GM19043 (cell line): ENCODE measurements around the gene ACSF2.

Source experiments
- ATAC-seq: cut with Tn5 transposase; IDR thresholded peaks from one replicate; pipeline ENCODE4 v1.9.1; 2021; ENCODE audit warnings: low read depth; ENCODE audit not compliant: unreplicated experiment

ACSF2 gene

DNA sequence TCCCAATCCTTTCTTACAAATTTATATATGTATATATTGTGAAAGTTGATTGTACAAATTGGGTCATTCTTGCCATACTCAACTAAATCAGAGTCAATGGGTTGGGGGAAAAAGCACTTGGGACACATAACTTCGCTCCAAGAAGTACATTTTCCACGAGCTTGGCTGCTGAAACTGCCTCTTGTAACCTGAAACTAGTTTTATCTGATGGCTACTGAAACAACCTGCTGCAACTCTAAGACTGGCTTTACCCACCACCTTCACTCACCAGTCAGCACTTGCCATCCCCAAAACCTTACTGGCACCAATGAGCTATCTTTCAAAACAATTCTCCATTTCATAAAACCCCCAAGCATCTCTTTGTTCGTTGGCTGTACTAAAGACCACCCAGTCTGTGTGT lies 67.7 kb downstream of the ACSF2 start:
- ATAC-seq, result no peak

DNA sequence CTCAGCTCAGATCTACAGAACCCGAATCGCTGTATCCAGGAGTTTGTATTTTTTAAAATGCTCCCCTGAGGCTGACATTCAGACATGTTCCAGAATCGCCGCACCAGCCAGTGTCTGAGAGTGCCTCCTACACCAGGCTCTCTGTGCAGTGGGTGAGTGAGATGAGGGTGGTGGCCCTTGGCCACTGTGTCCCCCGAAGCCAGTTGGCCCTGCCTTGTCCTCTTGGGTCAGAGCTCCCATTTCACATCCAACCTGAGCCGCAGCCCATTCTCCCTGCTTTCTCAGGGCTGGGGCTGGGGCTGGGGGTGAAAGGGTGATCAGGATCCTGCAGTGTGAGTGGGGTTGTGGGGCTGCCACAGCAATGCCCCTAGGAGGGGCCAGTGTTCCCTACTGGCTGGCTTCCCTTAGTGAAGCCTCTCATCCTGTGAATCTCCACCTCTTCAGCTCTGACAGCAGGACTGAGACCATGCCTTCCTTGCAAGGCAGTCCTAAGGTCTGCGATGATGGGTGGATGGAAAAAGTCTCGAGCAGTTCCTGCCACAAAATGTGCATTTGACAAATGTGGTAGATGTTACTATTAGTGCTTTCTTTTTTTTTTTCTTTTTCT lies 69.3 kb downstream of the ACSF2 start:
- ATAC-seq, result no peak

DNA sequence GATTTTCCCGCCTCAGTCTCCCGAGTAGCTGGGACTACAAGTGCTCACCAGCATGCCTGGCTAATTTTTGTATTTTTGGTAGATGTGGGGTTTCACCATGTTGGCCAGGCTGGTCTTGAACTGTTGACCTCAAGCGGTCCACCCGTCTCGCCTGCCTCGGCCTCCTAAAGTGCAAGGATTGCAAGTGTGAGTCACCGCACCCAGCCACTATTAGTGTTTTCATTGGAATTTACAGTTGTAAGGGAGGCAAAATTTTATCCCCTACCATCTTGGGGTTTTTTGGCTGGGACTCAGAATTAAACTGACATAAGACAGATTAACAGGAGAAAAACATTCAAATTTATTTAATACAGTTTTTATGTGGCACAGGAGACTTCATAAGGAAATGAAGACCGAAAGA lies 69.9 kb downstream of the ACSF2 start:
- ATAC-seq, result no peak

DNA sequence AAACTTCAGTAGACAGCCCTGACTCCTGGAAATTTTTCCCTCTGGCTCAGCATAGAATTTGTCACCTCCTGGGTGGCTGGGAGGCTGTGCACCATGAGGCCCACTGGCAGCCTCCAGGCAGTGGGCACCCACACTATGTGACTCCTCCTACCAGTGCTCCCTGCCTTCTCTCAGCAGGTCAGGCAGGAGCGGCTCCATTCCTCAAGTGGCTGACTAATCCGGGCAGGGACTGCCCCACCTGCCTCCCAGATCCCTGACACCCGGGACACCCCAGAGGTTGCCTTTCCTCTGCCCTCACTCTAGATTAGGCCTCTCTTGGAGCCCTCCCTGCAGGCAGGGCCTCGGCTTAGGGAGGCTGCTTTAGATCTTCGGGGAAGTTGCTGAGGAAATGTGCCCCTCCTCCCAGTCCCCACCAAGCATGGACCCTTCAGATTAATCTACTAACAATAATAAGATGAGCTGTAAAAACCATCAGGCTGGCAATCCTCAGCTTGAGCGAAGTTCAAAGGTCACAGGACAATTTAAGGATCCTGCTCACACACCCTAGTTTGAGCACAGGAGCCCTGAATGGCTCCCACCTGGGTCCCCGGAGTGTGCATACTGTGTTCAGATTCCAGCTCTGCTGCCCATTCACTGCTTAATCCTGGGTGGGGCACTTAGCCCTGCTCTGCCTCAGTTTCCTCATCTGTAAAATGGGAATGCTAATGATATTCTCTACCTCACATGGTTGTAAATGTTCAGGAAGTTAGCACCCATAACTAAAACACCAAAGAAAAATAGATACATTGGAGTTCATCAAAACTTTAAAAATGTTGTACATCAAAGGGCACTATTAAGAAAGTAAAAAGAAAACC lies 72.2 kb downstream of the ACSF2 start:
- no peak for ATAC-seq

DNA sequence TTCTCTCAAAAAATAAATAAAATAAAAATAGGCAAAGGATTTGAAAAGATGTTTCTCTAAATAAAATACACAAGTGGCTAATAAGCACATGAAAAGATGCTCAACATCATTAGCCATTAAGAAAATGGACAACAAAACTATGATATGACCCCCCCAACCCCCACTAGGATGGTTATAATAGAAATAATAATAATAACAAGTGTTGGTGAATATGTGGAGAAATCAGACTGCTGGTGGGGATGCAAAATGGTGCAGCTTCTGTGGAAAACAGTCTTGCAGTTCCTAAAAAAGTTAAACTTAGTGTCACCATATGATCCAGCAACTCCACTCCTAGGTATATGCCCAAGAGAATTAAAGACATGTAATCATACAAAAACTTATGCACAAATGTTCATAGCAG lies 73.3 kb downstream of the ACSF2 start:
- ATAC-seq, result no peak

DNA sequence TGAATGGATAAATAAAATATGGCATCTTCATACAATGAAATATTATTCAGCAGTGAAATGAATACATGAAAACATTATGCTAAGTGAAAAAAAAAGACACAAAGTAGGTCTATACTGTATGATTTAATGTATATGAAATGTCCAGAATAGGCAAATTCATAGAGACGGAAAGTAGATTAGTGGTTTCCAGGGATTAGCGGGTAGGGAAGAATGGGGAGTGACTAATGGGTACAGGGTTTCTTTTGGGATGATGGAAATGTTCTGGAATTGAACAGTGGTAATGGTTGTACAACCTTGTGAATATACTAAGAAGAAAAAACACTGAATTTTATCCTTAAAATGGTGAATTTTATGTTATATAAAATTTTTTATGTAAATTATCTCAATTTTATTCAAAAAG lies 73.7 kb downstream of the ACSF2 start:
- ATAC-seq, result no peak

DNA sequence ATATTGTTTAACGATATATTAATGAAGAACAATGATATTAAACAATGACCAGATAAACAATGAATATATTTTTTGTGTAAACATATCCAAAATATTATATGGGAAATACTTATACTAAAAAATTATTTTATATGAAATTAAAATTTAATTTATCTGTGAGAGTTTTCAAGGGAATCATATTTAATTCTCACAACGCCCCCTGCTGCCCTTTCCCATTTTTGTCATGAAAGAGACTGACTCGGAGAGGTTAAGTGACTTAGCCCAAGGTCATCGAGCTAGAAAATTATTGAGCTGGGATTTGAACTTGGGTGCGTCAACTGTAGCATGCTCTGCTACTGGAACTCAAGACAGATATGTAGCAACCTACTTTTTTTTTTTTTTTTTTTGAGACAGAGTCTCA lies 75.0 kb downstream of the ACSF2 start:
- ATAC-seq, result no peak

DNA sequence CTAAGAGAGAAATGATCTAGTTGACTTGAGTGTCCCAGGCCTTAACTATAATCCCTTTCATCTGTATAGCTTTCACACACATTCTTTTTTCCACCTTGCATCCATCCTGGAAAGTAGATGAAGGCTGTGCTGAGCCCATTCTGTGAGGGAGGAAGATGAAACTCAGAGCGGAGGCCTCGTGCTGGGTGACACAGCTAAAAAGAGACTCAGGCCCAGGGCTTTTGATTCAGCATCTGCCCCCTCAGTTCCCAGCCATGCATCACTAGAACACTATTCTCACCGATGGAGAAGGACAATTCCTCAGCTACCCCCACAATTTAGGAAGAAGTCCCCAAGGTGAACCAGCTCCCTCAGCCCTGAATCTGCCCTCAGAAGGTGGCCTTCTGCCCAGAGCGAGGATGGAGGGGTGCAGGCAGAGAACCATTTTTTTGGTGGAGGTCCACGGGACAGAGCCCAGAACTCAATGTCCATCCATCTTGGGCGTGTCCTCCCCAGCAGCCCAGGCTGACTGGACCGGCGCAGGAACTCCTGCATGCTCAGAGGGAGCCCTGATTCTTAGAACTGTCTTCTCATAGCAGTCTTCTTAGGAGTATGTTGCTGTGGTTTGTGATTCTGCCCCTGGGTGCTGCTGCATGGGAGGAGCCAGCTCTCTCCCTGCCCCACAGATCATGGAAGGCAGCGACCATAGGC lies 76.4 kb downstream of the ACSF2 start:
- ATAC-seq, result no peak

DNA sequence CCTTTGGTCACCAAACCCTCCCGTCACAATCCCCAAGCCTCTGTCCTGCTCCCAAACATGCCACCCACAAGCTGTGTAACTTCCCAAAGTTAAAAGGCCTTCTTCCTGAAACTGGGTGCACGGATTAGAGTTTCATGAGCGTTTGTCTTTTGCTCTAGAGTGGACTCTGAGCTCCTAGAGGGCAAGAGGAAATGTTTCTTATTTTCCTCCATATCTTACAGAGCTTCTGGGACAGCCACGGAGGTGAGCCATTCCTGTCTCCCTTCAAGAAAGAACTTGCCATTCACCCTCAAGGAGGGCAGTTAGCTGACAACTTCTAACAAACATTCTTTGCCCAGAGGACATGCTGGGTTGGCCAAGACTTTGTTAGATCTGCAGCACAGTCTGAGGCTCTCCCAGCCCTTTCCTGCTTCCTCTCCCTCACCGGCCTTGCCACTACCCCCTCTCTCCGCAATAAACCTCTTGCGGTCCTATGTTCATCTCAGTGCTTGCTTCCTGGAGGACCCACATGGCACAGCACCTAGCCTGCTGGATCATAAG lies 79.6 kb downstream of the ACSF2 start:
- ATAC-seq, result no peak

DNA sequence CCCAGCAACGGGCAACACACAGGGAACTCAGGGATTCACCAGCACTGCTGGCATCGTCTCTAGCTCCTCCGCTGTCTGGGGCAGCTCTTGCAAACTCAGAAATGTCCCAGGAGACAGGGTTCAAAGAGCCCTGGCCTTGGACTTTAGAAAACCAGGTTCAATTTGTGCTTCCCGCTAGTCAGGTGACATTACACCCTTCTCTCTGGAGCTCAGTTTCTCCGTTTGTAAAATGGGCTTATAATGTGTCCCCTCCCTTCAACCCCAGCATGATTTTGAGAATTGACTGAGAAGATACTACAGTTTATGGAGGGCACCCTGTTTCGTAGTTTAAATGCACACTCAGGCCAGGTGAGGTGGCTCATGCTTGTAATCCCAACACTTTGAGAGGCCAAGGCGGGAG lies 80.3 kb downstream of the ACSF2 start:
- ATAC-seq, result no peak

DNA sequence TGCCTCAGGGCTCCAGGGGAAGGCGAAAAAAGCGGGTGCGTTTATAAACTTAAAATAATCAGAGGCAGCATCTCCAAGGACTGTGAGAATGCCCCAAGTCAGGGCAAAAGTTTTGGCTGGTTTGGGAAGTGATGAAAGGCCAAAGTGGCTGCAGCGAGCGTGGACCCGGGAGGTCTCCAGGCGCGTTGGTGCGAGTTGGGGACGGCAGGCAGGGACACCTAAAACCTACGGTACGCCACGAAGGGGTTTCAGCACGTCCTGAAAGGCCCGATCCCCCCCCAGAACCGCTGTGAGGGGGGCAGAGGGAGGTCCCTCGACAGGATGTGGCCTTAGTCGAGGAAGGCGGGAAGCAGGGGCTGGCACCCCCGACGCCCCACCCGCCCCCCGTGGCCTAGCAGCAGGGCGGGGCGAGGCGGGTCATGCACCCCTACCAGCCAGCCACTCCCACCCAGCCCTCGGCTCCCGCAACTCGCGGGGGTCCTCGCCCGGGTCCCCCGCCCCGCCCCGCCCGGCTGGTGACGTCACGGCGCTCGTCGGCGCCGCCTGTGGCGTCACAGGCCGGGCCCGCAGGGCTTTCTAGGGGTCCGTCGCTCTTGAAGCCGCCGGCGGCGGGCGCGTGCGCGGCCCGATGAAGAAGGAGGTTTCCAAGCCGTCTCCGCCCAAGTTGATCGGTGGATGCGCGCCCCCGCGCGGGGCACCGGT lies 82.0 kb downstream of the ACSF2 start, which contains the start of gene MYCBPAP:
Gene MYCBPAP (plus strand): TSS at position 569 of the 702 bp plus-strand sequence. CDS start 236 bp downstream, outside the sequence.
- ATAC-seq, result no peak

DNA sequence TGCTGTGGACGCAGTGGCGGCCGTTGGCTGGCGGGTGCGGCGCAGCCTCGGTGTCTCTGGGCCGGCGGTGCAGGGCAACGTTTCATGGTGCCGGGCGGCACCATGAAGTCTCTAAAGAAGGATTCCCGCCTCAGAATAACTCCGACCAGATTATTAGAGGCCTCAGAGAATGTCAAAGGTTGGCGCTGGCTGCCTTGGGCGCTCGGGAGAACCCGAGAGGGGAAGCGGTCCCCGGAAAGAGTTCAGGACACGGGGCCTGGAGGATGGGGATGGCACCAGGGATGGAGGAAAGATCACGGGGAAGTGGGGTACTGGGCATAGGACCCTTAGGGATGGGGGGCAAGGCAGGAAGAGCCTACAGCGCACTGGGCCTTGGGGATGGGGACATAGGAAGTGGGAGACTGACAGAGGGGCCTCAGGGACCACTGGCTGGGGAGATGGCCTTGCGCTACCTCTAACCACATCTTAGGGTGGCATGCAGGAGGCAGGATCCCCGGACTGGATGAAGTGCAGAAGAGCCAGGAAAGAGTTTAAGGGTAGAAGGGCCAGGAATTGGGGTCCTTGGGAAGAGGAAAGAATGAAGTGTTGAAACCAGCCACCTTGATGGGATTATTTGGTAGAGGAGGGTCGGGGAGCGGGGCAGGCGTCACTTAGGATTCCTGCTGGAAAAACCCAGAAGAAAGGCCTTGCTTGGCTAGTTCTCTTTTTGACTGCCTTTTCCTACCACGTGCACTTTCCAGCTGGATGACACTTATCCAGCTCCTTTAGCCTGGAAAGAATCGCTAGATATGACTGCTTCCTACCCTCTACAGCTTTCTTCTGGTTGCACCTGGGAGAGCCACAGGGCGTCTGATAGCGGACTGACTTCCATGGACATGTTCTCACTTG lies 82.8 kb downstream of the ACSF2 start:
- no peak for ATAC-seq

DNA sequence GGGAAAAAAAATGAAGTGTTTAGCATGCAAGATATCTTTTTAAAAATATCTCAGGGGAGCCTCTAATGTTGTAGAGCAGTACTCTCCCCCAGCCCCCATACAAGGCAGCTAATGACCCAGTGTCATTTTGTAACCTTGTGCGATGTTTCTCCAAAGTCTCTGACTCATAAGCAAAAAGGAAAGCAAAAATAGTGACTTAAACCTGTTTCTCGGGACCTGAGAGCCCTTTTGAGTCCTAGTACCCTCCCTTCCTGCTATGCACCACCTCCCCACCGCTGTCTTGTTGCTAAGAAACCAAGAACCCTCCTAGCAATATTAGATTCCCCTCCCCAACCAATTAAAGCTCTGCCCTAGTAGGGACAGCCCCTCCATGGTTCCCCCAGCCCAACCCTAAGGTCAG lies 85.0 kb downstream of the ACSF2 start:
- peak; percentile 79 for ATAC-seq

DNA sequence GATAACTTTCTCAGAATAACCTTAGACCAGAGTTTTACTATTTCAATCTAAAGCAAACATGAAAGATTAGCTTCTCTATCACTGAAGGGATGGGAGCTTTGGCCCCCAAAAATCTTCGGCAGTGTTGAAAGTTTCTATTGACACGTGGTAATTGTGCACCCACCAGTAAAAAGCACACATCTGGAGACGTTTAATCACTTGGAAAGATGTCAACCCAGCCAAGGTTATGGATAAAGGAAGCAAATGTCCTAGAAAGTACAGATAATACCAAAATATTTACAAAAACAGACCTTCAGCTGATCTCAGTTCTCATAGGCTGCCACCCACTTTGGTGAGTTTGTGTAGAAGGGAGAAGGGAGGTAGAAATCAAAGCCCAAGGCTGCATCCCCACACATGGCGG lies 87.5 kb downstream of the ACSF2 start:
- ATAC-seq, result no peak

DNA sequence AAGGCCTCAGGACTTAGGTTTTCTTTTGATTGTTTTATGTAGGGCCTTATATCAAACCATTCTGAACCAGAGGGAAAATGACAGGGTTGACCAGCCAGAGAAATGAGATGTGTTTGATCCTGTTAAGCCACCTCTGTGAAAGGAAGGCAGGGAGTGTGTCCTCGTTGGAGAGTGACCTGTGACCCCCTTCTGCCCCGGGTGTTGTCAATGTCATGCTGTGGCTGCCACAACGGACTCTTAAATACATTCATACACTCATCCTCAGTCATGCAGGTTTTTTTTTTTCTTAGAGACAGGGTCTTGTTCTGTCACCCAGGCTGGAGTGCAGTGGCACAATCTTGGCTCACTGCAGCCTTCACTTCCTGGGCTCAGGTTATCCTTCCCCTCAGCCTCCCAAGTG lies 88.4 kb downstream of the ACSF2 start:
- no peak for ATAC-seq

DNA sequence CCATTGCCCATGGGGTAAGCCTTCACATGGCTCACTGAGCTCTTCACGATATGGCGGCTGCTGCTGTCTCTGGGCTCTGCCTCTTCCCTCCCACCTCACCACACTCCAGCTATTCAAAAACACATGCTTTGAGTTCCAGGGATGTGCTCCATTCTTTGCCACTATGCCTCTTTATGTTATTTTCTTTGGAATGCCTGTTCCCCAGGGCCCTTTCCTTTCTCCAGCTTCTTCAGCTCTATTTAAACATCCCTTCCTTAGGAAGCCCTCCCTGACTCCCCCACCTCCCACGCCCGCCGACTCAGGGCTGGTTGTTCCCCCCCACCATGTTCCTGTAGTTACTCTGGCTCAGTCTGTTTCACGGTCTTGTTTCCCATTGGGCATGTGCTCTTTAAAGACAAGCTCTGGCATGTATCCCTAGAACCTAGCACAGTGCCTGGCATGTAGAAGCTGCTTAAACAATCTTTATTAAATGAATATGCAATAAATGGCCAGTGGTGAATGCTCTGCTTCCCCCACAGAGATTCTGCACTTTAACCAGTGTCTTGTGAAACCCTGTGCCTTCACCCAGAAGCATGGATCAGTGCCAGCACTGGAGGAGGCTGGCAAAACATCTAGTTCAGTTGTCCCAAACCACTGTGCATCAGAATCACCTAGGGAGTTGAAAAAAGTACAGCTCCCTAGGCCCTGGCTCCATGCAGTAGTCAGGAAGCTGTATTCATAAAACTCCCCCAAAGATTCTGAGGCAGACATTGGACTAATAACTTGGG lies 89.1 kb downstream of the ACSF2 start:
- no peak for ATAC-seq

DNA sequence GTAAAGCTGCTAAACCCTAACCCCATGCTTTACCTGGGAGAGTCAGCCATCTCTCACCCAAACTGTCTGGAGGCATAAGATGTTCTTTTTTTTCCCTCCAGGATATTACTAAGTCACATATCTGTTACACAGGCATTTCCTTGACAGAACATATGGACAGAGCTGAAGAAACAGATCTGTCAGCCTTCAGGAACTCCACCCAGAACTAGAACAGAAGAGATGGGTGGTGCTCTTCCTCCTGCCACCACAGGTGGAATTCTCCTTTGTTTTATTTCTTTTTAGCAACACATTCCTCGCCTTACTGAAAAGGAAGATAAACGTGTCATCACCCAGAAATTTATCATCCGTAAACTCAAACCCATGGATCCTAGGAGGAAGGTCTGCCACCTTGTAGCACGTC lies 91.0 kb downstream of the ACSF2 start:
- no peak for ATAC-seq

DNA sequence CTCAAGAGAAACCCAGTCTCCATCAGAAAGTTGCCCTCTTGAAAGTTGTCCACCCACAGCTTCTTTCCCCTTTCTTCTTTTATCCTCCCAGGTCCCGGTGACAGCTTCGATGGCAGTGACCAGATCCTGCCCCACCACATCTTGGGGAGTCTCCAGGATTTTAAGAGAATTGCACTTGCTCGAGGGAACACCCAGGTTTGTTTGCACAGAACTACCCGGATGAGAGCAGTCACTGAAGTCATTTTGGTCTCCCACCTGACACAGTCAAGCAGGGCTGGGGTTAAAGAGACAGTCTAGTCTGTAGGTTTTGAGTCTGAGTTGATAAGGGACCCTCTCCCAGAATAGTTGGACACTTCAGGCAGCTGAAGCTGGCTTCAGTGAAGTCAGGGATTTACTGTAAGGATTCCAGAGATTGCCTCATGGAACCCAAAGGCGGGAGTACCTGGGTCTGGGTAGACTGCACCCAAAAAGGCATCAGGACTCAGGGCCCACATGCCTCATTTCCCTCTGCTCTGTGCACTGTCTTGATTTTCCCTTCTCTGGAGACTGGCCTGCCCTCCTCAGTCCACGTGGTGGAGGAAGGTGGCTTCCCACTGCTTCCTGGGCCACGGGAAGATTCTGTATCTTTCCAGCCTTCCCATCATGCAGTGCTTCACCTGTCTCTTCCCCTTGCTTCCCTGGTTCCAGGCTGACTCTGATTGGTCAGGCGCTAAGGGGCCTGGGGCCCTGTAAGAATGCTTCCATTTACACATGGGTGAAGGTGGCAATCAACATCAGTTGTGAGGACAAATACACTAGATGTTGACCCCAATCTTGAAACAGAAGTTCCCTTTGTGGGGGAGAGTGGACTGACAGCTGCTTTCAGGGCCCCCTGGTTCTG lies 91.7 kb downstream of the ACSF2 start:
- ATAC-seq, result no peak
